Activated naive CD4-positive, alpha-beta T cell treated with anti-CD3 and anti-CD28 coated beads, Interleukin-2, amount 50 U/mL, for 16 hours (primary cell): Measurements from ENCODE around the gene ZNF70.

ENCODE experiments used
- DNase-seq: peaks from one replicate; pipeline ENCODE4 v3.0.0-alpha.2; 2020

The ZNF70 gene

DNA sequence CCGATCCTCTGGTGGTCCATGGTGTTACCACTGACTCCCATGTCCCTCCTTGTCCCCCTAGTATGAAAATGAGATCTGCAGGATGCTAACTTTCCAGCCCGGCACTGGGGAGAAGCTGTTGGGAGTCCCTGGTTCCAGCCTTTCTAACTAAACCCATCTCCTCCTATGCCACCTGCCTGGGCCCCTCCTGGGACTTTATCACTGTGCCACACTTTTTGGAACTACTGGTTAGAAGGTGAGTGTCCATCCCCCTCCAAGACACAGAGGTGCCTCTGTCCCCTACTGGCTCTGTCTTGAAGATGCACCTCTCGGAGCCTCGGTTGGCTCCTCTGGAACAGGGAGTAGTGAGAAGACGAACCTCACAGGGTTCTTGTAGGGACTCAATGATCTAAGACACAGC is 60.2 kb downstream of the ZNF70 start, which contains the start of gene RGL4:
TSS of gene RGL4 (plus strand) at position 301 of the 400 bp plus-strand sequence. CDS start 1,018 bp downstream, outside the sequence.
- DNase-seq: no peak

DNA sequence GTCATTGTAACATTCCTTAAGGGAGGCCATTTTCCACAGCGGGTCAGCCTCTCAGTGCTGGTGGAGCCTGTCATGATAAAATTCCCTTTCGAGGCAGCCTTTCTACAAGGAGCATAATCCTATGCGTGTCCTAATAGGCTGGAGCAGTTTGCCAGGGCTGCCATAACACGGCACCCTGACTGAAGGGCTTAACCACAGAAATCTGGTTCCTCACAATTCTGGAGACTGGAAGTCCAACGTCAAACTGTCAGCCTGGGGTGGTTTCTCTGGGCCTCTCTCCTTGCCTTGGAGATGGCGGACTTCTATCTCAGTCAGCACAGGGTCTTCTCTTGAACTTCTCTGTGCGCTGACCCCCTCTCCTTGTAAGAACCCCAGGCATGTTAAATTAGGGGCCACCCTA is 61.5 kb downstream of the ZNF70 start:
- DNase-seq: no peak
